Measurements from ENCODE around the gene INTS4. TPM values are rescaled to one million over a fixed set of nuclear protein-coding genes. Genes with fewer than 3 reads are reported as not detected.
"Not testable (repeated sequence)": the region's sequence is repeated elsewhere in the genome, so short reads cannot be mapped to it uniquely, and the experiment has no call there.

INTS4 gene
- total and polyA plus RNA-seq, 7 donors: 10.1 to 18.6 (median 12.6) TPM

DNA sequence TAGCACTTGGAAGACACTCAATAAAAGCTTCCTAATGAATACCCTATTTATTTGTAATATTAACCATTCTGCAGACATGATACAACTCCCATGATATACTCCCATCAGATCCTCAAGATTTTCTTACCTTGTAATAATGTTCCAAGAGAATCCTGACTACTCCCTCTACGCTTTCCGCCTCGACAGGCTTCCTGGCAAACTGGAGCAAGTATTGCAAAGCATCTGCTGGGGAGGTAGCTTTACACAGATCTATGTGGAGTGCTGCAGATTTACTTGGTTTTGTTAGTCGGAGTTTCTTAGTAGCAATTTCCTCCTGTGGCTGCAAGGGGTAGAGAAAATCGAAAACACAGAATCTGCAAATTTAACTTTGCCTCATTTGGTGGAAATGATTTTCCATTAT is 3.5 kb downstream of the INTS4 start:
- Histone ChIP-seq H3K27ac (no peak overlapping the region), H3K36me3 (ENCODE audit: insufficient read depth in 1 of 2, low read depth in 1 of 2) (peaks cover 0 to 52% of the 10 kb centered on the region in 2 donors), H3K9me3 (no peaks in the 10 kb centered on the region), H3K4me3 (no peak overlapping the region), H3K27me3 (ENCODE audit: insufficient read depth in 3 of 3, low read length in 2 of 3) (no peaks in the 10 kb centered on the region), H3K4me1 (peaks cover 13% of the 10 kb centered on the region)
- ATAC-seq: no peak
- no peak for DNase-seq
- WGBS, 3 donors: 87 to 89% (median 88%) methylated on average over 5 of the region's 5 CpGs
- TF ChIP-seq, protein P1, sequence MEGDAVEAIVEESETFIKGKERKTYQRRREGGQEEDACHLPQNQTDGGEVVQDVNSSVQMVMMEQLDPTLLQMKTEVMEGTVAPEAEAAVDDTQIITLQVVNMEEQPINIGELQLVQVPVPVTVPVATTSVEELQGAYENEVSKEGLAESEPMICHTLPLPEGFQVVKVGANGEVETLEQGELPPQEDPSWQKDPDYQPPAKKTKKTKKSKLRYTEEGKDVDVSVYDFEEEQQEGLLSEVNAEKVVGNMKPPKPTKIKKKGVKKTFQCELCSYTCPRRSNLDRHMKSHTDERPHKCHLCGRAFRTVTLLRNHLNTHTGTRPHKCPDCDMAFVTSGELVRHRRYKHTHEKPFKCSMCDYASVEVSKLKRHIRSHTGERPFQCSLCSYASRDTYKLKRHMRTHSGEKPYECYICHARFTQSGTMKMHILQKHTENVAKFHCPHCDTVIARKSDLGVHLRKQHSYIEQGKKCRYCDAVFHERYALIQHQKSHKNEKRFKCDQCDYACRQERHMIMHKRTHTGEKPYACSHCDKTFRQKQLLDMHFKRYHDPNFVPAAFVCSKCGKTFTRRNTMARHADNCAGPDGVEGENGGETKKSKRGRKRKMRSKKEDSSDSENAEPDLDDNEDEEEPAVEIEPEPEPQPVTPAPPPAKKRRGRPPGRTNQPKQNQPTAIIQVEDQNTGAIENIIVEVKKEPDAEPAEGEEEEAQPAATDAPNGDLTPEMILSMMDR (IDR thresholded peaks at IDR 0.05): no peak
- intact Hi-C loops (cut with DNase I): loop anchor here in 1 of 2 donors (5.0 kb wide), 1 partner anchor 169 kb away; the partner anchor contains the start of genes AAMDC and RSF1

DNA sequence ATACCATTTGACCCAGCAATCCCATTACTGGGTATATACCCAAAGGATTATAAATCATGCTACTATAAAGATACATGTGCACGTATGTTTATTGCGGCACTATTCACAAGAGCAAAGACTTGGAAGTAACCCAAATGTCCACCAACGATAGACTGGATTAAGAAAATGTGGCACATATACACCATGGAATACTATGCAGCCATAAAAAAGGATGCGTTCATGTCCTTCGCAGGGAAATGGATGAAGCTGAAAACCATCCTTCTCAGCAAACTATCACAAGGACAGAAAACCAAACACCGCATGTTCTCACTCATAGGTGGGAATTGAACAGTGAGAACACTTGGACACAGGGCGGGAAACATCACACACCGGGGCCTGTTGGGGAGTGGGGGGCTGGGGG is 8.0 kb downstream of the INTS4 start:
- intact Hi-C loops (cut with DNase I); H3K4me3 ChIP-seq; DNase-seq; H3K9me3 ChIP-seq; H3K4me1 ChIP-seq; ATAC-seq; H3K27me3 ChIP-seq (ENCODE audit: insufficient read depth in 3 of 3, low read length in 2 of 3); H3K27ac ChIP-seq: not testable (repeated sequence)
- 95 to 98% (median 98%) methylated on average over 8 of the region's 8 CpGs for WGBS, 3 donors
- H3K36me3 ChIP-seq (ENCODE audit: insufficient read depth in 1 of 2, low read depth in 1 of 2): peaks cover 0 to 68% of the 10 kb centered on the region in 2 donors

DNA sequence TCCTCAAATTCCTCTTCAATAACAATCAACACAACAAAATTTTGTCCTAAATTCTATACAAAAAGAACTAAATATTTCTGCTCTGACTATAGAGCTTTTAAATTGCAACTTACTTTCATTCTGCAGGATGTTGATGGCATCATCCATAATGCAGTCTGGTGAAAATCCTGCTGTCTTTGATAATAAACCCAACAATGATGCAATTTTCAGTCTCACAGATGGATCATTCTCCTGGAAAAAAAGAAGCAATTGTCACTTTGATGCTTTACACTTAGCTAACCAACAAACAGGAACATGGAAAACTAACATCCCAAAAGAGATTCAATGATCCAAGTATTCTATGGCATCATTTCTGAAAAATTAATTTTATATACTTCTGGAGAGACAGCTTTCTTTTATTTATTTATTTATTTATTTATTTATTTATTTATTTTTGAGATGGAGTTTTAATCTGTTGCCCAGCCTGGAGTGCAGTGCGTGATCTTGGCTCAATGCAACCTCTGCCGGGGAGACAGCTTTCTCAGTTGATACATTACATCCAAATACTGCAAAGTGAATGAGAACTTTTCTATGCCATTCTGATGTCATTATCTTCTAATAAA is 13.0 kb downstream of the INTS4 start:
- WGBS, 3 donors: 95 to 98% (median 95%) methylated on average over 2 of the region's 2 CpGs
- ATAC-seq: no peak
- Histone ChIP-seq H3K27me3 (ENCODE audit: insufficient read depth in 3 of 3, low read length in 2 of 3) (no peaks in the 10 kb centered on the region), H3K9me3 (no peaks in the 10 kb centered on the region), H3K4me1 (no peaks in the 10 kb centered on the region), H3K27ac (no peak overlapping the region), H3K36me3 (ENCODE audit: insufficient read depth in 1 of 2, low read depth in 1 of 2) (peaks cover 4 to 58% of the 10 kb centered on the region in 2 donors), H3K4me3 (no peak overlapping the region)
- intact Hi-C loops (cut with DNase I): no loop called here
- no peak for DNase-seq
- TF ChIP-seq, protein P1 (IDR thresholded peaks at IDR 0.05): no peak

DNA sequence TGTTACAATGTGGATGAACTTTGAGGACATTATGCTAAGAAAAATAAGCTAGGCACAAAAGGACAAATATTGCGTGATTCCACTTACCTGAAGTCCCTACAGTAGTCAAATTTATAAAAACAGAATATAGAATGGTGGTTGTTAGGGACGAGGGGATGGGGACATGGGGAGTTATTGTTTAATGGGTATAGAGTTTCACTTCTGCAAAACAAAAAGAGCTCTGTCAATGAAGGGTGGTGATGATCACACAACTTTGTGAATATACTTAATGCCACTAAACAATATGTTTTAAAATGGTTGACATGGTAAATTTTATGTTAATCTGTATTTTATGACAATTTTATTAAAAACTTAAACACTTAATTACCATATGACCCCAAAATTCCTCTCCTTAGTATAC is 26.1 kb downstream of the INTS4 start:
- no peaks in the 10 kb centered on the region for H3K9me3 ChIP-seq
- H3K27me3 ChIP-seq (ENCODE audit: insufficient read depth in 3 of 3, low read length in 2 of 3): no peaks in the 10 kb centered on the region
- DNase-seq (no peak), ATAC-seq (no peak)
- 90 to 92% (median 90%) methylated on average over 2 of the region's 2 CpGs for WGBS, 3 donors
- peaks cover 0 to 25% of the 10 kb centered on the region in 2 donors for H3K36me3 ChIP-seq (ENCODE audit: insufficient read depth in 1 of 2, low read depth in 1 of 2)
- H3K27ac ChIP-seq: no peak overlapping the region
- TF ChIP-seq, protein P1 (IDR thresholded peaks at IDR 0.05): no peak
- intact Hi-C loops (cut with DNase I): no loop called here
- H3K4me3 ChIP-seq: no peak overlapping the region
- H3K4me1 ChIP-seq: peaks cover 6% of the 10 kb centered on the region

DNA sequence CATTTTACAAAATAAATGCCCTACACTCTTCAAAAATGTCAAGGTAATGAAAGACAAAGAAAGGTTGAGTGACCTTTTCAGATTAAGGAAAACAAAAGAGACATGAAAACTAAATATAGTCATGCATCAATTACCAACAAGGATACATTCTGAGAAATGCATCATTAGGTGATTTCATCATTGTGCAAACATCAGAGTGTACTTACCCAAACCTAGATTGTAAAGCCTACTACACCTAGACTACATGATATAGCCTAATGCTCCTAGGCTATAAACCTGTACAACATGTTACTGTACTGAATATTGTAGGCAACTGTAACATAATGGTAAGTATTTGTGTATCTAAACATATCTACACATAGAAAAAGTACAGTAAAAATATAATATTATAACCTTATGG is 26.7 kb downstream of the INTS4 start:
- Histone ChIP-seq H3K27me3 (ENCODE audit: insufficient read depth in 3 of 3, low read length in 2 of 3) (no peaks in the 10 kb centered on the region), H3K4me3 (no peak overlapping the region), H3K4me1 (peaks cover 6% of the 10 kb centered on the region), H3K27ac (no peak overlapping the region), H3K9me3 (no peaks in the 10 kb centered on the region), H3K36me3 (ENCODE audit: insufficient read depth in 1 of 2, low read depth in 1 of 2) (peaks cover 0 to 25% of the 10 kb centered on the region in 2 donors)
- ATAC-seq (no peak), DNase-seq (no peak)
- TF ChIP-seq, protein P1 (IDR thresholded peaks at IDR 0.05): no peak
- intact Hi-C loops (cut with DNase I): no loop called here

Data from psoas muscle (tissue), 8 donors.